KMS-11 (cell line): Measurements from ENCODE around the gene PPCDC.
A peak's percentile ranks its signal among the peaks of the same experiment; 100 is the strongest.
"Not testable (repeated sequence)": the region's sequence is repeated elsewhere in the genome, so short reads cannot be mapped to it uniquely, and the experiment has no call there.

Experiments
- H2AFZ ChIP-seq: fragments of 200-600 bp; sonication (generic); 2 replicates; pipeline ENCODE4 v1.6.1; 2016; ENCODE audit warnings: antibody characterized with exemption, mixed run types, low read depth
- H3K27ac ChIP-seq: fragments of 200-600 bp; sonication (generic); 2 replicates; pipeline ENCODE4 v1.6.1; 2016; ENCODE audit warnings: mild to moderate bottlenecking, mixed run types
- H3K27me3 ChIP-seq: fragments of 200-600 bp; sonication (generic); 2 replicates; pipeline ENCODE4 v1.6.1; 2017; ENCODE audit warnings: mild to moderate bottlenecking, low read depth, mixed run types, moderate library complexity; ENCODE audit not compliant: insufficient read depth
- H3K36me3 ChIP-seq: fragments of 200-600 bp; sonication (generic); 2 replicates; pipeline ENCODE4 v1.6.1; 2017; ENCODE audit warnings: mild to moderate bottlenecking, mixed run types; ENCODE audit not compliant: insufficient read depth
- H3K4me1 ChIP-seq: fragments of 200-600 bp; sonication (generic); 2 replicates; pipeline ENCODE4 v1.6.1; 2016; ENCODE audit warnings: mild to moderate bottlenecking, low read depth, mixed run types; ENCODE audit not compliant: poor library complexity, severe bottlenecking
- H3K4me2 ChIP-seq: fragments of 200-600 bp; sonication (generic); 2 replicates; pipeline ENCODE4 v1.7.0; 2016; ENCODE audit warnings: mild to moderate bottlenecking, mixed run types
- H3K4me3 ChIP-seq: fragments of 200-600 bp; sonication (generic); IDR thresholded peaks from 2 replicates; pipeline ENCODE4 v1.6.1; 2017; ENCODE audit warnings: low read depth, low read length, mixed read lengths; ENCODE audit not compliant: insufficient read depth
- H3K79me2 ChIP-seq: fragments of 200-600 bp; sonication (generic); 2 replicates; pipeline ENCODE4 v1.6.1; 2016; ENCODE audit warnings: low read depth, mixed run types; ENCODE audit not compliant: insufficient read depth
- H3K9ac ChIP-seq: fragments of 200-600 bp; sonication (generic); 2 replicates; pipeline ENCODE4 v1.6.1; 2016; ENCODE audit warnings: mild to moderate bottlenecking, mixed run types
- H4K20me1 ChIP-seq: fragments of 200-600 bp; sonication (generic); 2 replicates; pipeline ENCODE4 v1.6.1; 2016; ENCODE audit warnings: mild to moderate bottlenecking, mixed run types; ENCODE audit not compliant: insufficient read depth
- TF ChIP-seq, protein P1 (sequence below): fragments of 200-600 bp; sonication (generic); conservative IDR thresholded peaks from 2 replicates; pipeline ENCODE4 v1.6.1; 2017; ENCODE audit warnings: low read depth, mild to moderate bottlenecking, antibody characterized with exemption, low read length, moderate library complexity, mixed read lengths

Gene PPCDC

DNA sequence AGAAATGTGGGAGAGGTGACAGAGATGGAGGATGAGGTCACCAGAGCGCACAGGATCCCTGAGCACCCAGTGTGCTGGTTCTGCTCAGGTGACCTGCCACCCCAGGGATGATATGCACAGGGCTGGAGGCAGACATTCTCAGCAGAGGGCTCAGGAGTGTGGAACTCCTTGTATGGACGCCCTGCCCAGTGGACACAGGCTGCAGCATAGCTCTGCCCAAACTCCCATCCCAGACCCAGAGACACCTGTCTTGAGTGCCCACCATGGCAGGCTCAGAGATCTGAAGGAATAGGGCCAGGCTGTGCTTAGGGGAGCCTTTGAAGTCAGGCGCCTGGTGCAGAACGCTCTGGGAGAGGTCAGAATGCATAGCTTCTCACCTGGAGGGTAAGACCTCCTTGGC is 47.3 kb downstream of the PPCDC start:
- Histone ChIP-seq H3K9ac (no peak overlapping the region), H3K36me3 (no peaks in the 10 kb centered on the region), H3K4me2 (no peak overlapping the region), H3K27me3 (no peaks in the 10 kb centered on the region), H2AFZ (no peak overlapping the region), H3K4me1 (peaks cover 53% of the 10 kb centered on the region), H4K20me1 (no peaks in the 10 kb centered on the region), H3K27ac (no peak overlapping the region), H3K79me2 (no peaks in the 10 kb centered on the region), H3K4me3 (no peak overlapping the region)
- TF ChIP-seq, protein P1, sequence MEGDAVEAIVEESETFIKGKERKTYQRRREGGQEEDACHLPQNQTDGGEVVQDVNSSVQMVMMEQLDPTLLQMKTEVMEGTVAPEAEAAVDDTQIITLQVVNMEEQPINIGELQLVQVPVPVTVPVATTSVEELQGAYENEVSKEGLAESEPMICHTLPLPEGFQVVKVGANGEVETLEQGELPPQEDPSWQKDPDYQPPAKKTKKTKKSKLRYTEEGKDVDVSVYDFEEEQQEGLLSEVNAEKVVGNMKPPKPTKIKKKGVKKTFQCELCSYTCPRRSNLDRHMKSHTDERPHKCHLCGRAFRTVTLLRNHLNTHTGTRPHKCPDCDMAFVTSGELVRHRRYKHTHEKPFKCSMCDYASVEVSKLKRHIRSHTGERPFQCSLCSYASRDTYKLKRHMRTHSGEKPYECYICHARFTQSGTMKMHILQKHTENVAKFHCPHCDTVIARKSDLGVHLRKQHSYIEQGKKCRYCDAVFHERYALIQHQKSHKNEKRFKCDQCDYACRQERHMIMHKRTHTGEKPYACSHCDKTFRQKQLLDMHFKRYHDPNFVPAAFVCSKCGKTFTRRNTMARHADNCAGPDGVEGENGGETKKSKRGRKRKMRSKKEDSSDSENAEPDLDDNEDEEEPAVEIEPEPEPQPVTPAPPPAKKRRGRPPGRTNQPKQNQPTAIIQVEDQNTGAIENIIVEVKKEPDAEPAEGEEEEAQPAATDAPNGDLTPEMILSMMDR = no peak

DNA sequence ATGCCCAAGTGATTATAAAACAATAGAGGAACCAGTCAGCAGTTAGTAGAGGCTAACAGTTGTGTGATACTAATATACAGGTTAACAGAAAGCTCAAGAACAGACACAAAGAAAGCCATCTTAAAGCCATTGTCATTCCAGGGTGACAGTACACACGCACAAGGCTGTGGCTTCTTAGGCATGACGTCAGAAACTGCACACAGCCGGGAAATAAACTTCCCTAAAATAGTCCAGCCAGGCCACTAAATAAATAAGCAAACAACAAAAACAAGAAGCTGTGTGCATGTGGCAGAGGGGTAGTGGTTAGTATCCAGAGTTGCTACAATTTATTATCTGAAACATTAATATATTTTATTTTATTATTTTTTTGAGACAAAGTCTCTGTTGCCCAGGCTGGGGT is 49.8 kb downstream of the PPCDC start:
- Histone ChIP-seq H3K27ac (no peak overlapping the region), H3K4me1 (peaks cover 40% of the 10 kb centered on the region), H3K4me2 (no peak overlapping the region), H3K79me2 (no peaks in the 10 kb centered on the region), H3K36me3 (no peaks in the 10 kb centered on the region), H2AFZ (no peak overlapping the region), H3K9ac (no peak overlapping the region), H3K27me3 (no peaks in the 10 kb centered on the region), H4K20me1 (no peaks in the 10 kb centered on the region), H3K4me3 (no peak overlapping the region)
- TF ChIP-seq, protein P1 = no peak

DNA sequence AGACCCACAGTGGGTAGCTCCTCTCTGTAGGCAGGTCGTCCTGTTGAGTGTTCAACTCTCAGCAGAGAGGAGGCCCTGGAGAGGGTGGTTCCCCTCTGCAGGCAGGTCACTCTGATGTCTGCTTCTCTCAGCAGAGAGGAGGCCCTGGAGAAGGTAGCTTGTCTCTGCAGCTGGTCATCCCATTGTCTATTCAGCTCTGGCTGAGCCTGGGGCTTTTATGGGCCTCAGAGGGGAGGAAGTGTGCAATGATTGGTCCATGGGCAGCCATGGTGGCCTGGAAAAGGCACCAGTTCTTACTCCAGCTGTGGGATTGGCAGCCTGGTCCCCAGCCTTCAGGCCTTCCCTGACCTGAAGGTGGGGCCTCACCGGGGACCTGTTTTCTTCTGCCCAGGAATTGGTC is 52.9 kb downstream of the PPCDC start:
- Histone ChIP-seq H3K4me3 (no peak overlapping the region), H3K27me3 (no peaks in the 10 kb centered on the region), H3K36me3 (no peaks in the 10 kb centered on the region), H3K4me2 (no peak overlapping the region), H2AFZ (no peak overlapping the region), H4K20me1 (no peaks in the 10 kb centered on the region), H3K27ac (no peak overlapping the region), H3K9ac (no peak overlapping the region), H3K4me1 (peaks cover 16% of the 10 kb centered on the region), H3K79me2 (no peaks in the 10 kb centered on the region)
- TF ChIP-seq, protein P1 = no peak

DNA sequence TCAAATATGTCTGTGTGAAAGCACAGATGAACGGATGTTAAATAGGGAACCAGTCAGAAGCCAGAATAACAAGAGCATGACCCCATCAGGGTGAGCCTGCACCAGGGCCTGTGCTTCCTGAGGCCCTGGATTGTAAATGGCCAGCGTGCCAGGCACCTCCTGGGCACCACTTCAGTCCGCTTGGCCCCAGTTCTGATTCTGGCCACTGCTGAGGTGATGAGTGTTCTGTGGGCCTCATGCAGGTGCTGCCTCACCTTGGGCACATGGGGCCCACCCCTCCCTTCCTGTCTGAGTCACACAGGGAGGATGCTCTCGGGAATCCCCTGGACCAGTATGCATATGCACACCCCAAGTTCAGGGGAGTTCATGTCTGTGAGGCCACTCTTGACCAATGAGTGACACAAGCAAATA is 54.2 kb downstream of the PPCDC start:
- H3K27ac ChIP-seq, H2AFZ ChIP-seq, H3K9ac ChIP-seq, H3K4me3 ChIP-seq, H3K36me3 ChIP-seq, H4K20me1 ChIP-seq, H3K27me3 ChIP-seq, H3K79me2 ChIP-seq: not testable (repeated sequence)
- Histone ChIP-seq H3K4me2 (peak overlapping the region; percentile 19; the same call in 1 of the 2 replicates), H3K4me1 (peaks cover 16% of the 10 kb centered on the region)

DNA sequence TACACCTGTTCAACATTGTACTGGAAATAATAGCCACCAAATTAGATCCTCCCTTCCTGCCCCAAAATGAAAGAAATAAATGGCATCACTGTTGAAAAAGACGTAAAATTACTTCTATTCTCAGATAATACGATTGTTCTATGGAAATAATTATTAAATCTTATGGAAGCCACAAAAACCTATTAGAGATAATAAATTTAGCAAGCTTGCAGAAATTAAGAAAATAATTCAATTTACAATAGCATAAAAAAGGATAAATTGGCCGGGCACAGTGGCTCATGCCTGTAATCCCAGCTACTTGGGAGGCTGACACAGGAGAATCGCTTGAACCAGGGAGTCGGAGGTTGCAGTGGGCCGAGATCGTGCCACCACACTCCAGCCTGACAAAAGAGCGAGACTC is 57.8 kb downstream of the PPCDC start:
- no peak overlapping the region for H2AFZ ChIP-seq
- TF ChIP-seq, protein P1 = no peak
- no peak overlapping the region for H3K9ac ChIP-seq
- no peak overlapping the region for H3K4me3 ChIP-seq
- peaks cover 16% of the 10 kb centered on the region for H3K4me1 ChIP-seq
- H3K36me3 ChIP-seq = no peaks in the 10 kb centered on the region
- H3K27ac ChIP-seq = no peak overlapping the region
- H3K4me2 ChIP-seq = no peak overlapping the region
- H3K27me3 ChIP-seq = no peaks in the 10 kb centered on the region
- no peaks in the 10 kb centered on the region for H4K20me1 ChIP-seq
- no peaks in the 10 kb centered on the region for H3K79me2 ChIP-seq
